Parathyroid adenoma (tissue), 2 donors: ENCODE measurements around the gene CTSG.

Experiments used
- H2AFZ ChIP-seq: fragments of 300-600 bp; sonication (generic); one replicate; pipeline ENCODE4 v1.7.0; 2017; ENCODE audit warnings: antibody characterized with exemption, mild to moderate bottlenecking
- H3K27ac ChIP-seq: fragments of 300-600 bp; sonication (generic); one replicate; pipeline ENCODE4 v1.7.0; 2017
- H3K27me3 ChIP-seq: fragments of 300-600 bp; sonication (generic); one replicate; pipeline ENCODE4 v1.7.0; 2017; ENCODE audit warnings: low read length; ENCODE audit not compliant: control insufficient read depth, insufficient read depth
- H3K36me3 ChIP-seq: fragments of 300-600 bp; sonication (generic); one replicate; pipeline ENCODE4 v1.7.0; 2017; ENCODE audit warnings: low read length; ENCODE audit not compliant: control insufficient read depth, insufficient read depth
- H3K4me1 ChIP-seq: fragments of 300-600 bp; sonication (generic); one replicate; pipeline ENCODE4 v1.7.0; 2017; ENCODE audit warnings: control low read depth
- H3K4me2 ChIP-seq: fragments of 300-600 bp; sonication (generic); one replicate; pipeline ENCODE4 v1.7.0; 2017; ENCODE audit warnings: low read length
- H3K4me3 ChIP-seq: fragments of 300-600 bp; sonication (generic); one replicate; pipeline ENCODE4 v1.7.0; 2017; ENCODE audit warnings: low read depth, low read length
- H3K79me2 ChIP-seq: fragments of 300-600 bp; sonication (generic); one replicate; pipeline ENCODE4 v1.7.0; 2017; ENCODE audit warnings: control low read depth
- H3K9ac ChIP-seq: fragments of 300-600 bp; sonication (generic); one replicate; pipeline ENCODE4 v1.7.0; 2017; ENCODE audit warnings: mild to moderate bottlenecking
- H3K9me3 ChIP-seq: fragments of 300-600 bp; sonication (generic); one replicate; pipeline ENCODE4 v1.7.0; 2017; ENCODE audit warnings: low read length; ENCODE audit not compliant: control insufficient read depth
- TF ChIP-seq, protein P1 (sequence below): fragments of 300-600 bp; sonication (generic); IDR thresholded peaks from one replicate; pipeline ENCODE4 v1.7.0; 2017; ENCODE audit warnings: antibody characterized with exemption, mild to moderate bottlenecking
- donor health status: primary hyperparathyroidism.

The CTSG gene

DNA sequence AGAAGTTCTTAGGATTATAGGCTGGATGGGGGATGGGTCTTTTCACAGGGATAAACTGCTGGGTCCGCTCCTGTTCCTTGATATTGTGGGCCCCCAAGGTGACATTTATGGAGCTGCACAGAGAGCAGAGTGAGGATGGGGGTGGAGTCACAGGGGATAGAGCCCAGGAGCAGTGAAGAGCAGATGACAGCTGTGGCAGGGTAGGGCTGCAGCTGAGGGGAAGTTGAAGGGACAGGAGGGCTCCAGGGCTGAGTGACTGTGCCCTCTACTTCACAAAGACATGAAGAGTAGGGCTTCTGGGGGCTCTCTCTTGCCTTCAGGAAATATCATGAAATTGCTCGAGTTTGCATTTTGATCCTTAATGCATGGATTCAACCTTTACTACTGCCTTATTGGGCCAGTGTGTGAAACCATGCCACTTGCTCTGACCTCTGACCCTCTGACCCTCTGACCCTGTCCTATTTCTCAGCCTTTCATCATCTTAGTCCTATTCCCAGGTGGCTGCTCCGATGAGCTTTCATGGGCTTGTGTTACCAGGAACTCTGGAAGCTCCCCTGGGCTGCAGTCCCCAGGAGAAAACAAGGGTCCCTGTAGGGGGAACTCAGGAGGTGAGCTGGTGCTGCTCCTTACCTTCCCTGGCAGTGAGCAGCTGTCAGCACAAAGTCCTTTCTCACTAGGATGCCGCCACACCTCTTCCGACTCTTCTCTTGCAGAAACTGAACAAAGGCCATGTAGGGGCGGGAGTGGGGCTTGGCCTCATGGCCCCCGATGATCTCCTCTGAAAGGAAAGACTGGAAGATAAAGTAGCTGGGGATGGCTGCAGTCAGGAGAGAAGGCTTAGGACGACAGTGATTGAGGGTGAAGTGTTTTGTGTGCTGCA, 31.8 kb upstream of the CTSG start:
- Histone ChIP-seq H3K9me3 (no peaks in the 10 kb centered on the region), H3K36me3 (no peaks in the 10 kb centered on the region), H3K79me2 (no peaks in the 10 kb centered on the region), H3K4me2 (no peak overlapping the region), H3K4me3 (no peak overlapping the region), H3K27me3 (no peaks in the 10 kb centered on the region), H3K4me1 (no peaks in the 10 kb centered on the region), H2AFZ (no peak overlapping the region), H3K9ac (no peak overlapping the region), H3K27ac (no peak overlapping the region)
- TF ChIP-seq, protein P1, sequence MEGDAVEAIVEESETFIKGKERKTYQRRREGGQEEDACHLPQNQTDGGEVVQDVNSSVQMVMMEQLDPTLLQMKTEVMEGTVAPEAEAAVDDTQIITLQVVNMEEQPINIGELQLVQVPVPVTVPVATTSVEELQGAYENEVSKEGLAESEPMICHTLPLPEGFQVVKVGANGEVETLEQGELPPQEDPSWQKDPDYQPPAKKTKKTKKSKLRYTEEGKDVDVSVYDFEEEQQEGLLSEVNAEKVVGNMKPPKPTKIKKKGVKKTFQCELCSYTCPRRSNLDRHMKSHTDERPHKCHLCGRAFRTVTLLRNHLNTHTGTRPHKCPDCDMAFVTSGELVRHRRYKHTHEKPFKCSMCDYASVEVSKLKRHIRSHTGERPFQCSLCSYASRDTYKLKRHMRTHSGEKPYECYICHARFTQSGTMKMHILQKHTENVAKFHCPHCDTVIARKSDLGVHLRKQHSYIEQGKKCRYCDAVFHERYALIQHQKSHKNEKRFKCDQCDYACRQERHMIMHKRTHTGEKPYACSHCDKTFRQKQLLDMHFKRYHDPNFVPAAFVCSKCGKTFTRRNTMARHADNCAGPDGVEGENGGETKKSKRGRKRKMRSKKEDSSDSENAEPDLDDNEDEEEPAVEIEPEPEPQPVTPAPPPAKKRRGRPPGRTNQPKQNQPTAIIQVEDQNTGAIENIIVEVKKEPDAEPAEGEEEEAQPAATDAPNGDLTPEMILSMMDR = no peak

DNA sequence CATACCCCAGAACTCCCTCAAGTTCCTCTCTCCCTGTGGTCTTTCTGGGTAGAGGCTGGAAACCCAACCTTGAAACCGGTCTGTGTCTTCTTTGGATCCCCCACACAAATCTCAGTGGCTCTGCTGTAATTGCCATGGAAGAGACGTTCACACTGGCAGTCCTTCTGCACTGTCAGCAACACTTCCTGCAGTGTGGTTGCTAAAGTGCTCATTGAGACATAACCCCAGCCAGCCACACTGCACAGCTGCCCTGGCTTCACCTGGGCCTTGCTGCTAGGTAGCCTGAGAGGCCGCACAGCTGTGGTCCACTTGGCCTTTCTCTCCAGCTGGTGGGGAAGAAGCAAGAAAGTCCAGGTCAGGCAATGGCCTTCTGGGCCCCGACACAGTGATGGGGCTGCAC, 31.0 kb upstream of the CTSG start:
- no peak overlapping the region for H3K4me3 ChIP-seq
- H3K9me3 ChIP-seq = no peaks in the 10 kb centered on the region
- TF ChIP-seq, protein P1 = no peak
- H3K79me2 ChIP-seq = no peaks in the 10 kb centered on the region
- no peak overlapping the region for H3K27ac ChIP-seq
- H3K4me2 ChIP-seq = no peak overlapping the region
- no peaks in the 10 kb centered on the region for H3K36me3 ChIP-seq
- no peak overlapping the region for H3K9ac ChIP-seq
- no peaks in the 10 kb centered on the region for H3K27me3 ChIP-seq
- no peak overlapping the region for H2AFZ ChIP-seq
- no peaks in the 10 kb centered on the region for H3K4me1 ChIP-seq

DNA sequence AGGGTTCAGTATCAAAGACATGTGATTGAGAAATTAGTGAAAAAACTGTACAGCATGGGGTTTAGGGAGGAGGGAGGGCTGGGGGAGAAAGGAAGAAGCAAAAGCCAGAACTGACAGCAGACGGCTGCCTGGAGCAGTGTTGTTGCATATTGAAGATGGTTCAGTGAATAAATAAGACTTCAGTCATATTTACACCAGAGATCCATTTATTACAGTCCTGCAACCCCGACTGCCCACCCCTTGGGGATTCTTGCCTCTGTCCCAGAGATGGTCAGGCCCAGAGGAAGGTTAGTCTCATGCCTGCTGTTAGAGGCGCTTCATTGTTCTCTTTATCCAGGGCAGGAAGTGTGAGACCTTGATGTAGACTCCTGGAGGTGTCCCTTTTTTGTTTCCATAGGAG, 30.2 kb upstream of the CTSG start:
- Histone ChIP-seq H3K9ac (no peak overlapping the region), H3K27ac (no peak overlapping the region), H3K27me3 (no peaks in the 10 kb centered on the region), H3K4me3 (no peak overlapping the region), H3K4me2 (no peak overlapping the region), H3K9me3 (no peaks in the 10 kb centered on the region), H3K4me1 (no peaks in the 10 kb centered on the region), H2AFZ (no peak overlapping the region), H3K79me2 (no peaks in the 10 kb centered on the region), H3K36me3 (no peaks in the 10 kb centered on the region)
- TF ChIP-seq, protein P1 = no peak

DNA sequence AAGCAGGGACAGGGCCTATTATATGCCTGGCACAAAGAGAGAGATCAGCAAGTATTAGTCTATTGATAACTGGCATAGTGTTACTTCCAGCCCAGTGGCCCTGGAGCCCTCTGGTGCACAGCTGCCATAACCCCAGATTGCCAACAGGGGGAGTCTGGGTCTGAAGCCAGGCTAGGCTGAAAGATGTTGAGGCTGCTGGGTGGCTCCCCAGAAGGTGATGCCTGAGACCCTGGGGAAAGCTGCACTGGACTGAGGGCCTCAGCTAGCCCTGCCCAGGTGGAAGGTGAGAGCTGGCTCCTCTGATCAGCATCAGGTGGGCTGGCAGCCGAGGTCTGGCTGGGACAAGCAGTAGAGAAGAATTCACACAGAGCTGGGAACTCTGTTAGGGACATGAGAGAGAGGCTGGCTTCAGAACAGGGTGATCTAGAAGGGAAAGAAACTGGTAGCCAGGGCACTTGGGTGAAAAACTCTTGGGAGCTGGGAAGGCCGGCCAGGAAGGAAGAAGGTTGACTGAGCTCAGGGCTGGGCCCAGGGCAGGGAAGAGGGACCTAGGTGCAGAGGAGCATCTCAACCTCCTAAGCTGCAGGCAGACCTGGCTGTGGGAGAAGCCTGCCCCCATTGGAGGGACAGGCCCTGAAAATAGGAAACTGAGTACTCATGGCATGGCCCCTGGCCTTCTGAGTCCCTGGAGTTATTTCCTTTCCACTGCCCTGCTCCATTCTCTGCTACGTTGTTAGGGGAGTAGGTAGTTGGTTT, 29.6 kb upstream of the CTSG start:
- no peak overlapping the region for H3K4me2 ChIP-seq
- TF ChIP-seq, protein P1 = peak; percentile 33

More for the DNA sequence above, 29.6 kb upstream of the CTSG start:
- no peaks in the 10 kb centered on the region for H3K79me2 ChIP-seq
- H3K36me3 ChIP-seq = no peaks in the 10 kb centered on the region
- H3K9ac ChIP-seq = no peak overlapping the region
- no peaks in the 10 kb centered on the region for H3K27me3 ChIP-seq
- H3K4me3 ChIP-seq = no peak overlapping the region
- H3K4me1 ChIP-seq = no peaks in the 10 kb centered on the region
- H2AFZ ChIP-seq = no peak overlapping the region
- H3K27ac ChIP-seq = no peak overlapping the region
- H3K9me3 ChIP-seq = no peaks in the 10 kb centered on the region
